HepG2 (cell line): ENCODE measurements around the gene SPAG9. TPM values are rescaled to one million over a fixed set of nuclear protein-coding genes. Genes with fewer than 3 reads are reported as not detected.

Source experiments
- FOXA3 ChIP-seq: IDR thresholded peaks from 2 replicates; pipeline ENCODE4 v1.6.1; 2016; ENCODE audit warnings: missing genetic modification reagents, missing compliant biosample characterization
- HNF4A ChIP-seq: sonication (generic); formaldehyde crosslinking; IDR thresholded peaks from 2 replicates; pipeline ENCODE4 v1.4.0; 2020; ENCODE audit warnings: missing genetic modification reagents
- KAT8 ChIP-seq: IDR thresholded peaks from 2 replicates; pipeline ENCODE4 v1.6.1; 2016; ENCODE audit warnings: missing genetic modification reagents, missing compliant biosample characterization
- MBD4 ChIP-seq: IDR thresholded peaks from 2 replicates; pipeline ENCODE4 v1.6.1; 2012; ENCODE audit warnings: low read length, inconsistent platforms, borderline replicate concordance
- RCOR2 ChIP-seq: IDR thresholded peaks from 2 replicates; pipeline ENCODE4 v1.6.1; 2016; ENCODE audit warnings: missing biosample characterization, missing genetic modification reagents
- RNF2 ChIP-seq: fragments of 450-650 bp; conservative IDR thresholded peaks from 2 replicates; pipeline ENCODE4 v1.6.1; 2016; ENCODE audit warnings: low read depth
- TBL1XR1 ChIP-seq: fragments of 150-350 bp; IDR thresholded peaks from 2 replicates; pipeline ENCODE4 v1.6.1; 2014; ENCODE audit warnings: borderline replicate concordance, low read length; ENCODE audit not compliant: partially characterized antibody
- TCF7L2 ChIP-seq: IDR thresholded peaks from 2 replicates; pipeline ENCODE4 v1.6.1; 2011; ENCODE audit warnings: mild to moderate bottlenecking, low read depth, low read length, moderate library complexity
- ZBTB33 ChIP-seq: sonication (generic); formaldehyde crosslinking; IDR thresholded peaks from 2 replicates; pipeline ENCODE4 v1.4.0; 2020; ENCODE audit warnings: missing genetic modification reagents
- ZBTB43 ChIP-seq: sonication (generic); formaldehyde crosslinking; conservative IDR thresholded peaks from 2 replicates; pipeline ENCODE4 v1.4.0; 2020; ENCODE audit warnings: missing genetic modification reagents
- ZFP90 ChIP-seq: sonication (generic); formaldehyde crosslinking; IDR thresholded peaks from 2 replicates; pipeline ENCODE4 v1.8.0; 2022; ENCODE audit warnings: missing genetic modification reagents, mild to moderate bottlenecking, inconsistent platforms, borderline replicate concordance
- ZHX1 ChIP-seq: sonication (generic); formaldehyde crosslinking; IDR thresholded peaks from 2 replicates; pipeline ENCODE4 v1.8.1; 2022; ENCODE audit warnings: low read depth, mild to moderate bottlenecking, missing genetic modification reagents
- polyA plus RNA-seq, 8 experiments: library from polyadenylated mRNA; depleted of rRNA in 3 of 8; stranded (reverse) in 7 of 8; unstranded in 1 of 8; fragments of >200 nt; fragmentation: Illumina TruSeq in 4 of 8; extraction: Trizol in 4 of 8; gene quantifications; 2 replicates each; pipeline versions ENCODE4 v1.2.1 to v1.2.3, GENCODE V29; 2011 to 2016; ENCODE audit warnings: low read depth in 4 of 8, missing spikeins in 1 of 8, mixed read lengths in 1 of 8; ENCODE audit not compliant: insufficient read depth in 1 of 8
- total RNA-seq, 5 experiments: library from RNA; depleted of rRNA; stranded (reverse); fragments of >200 nt; fragmentation: Illumina TruSeq; extraction: Trizol; gene quantifications; 2 replicates each; pipeline ENCODE4 v1.2.3, GENCODE V29; 2016; ENCODE audit warnings: low read depth in 1 of 5
- TF ChIP-seq, protein P1 (sequence below): sonication (generic); formaldehyde crosslinking; IDR thresholded peaks from 2 replicates; pipeline ENCODE4 v1.4.0; 2020; ENCODE audit warnings: mild to moderate bottlenecking, missing genetic modification reagents, borderline replicate concordance
- TF ChIP-seq, protein P2 (sequence below): sonication (generic); formaldehyde crosslinking; IDR thresholded peaks from 2 replicates; pipeline ENCODE4 v1.5.1; 2020; ENCODE audit warnings: mild to moderate bottlenecking, moderate library complexity, missing genetic modification reagents
- TF ChIP-seq, protein P3 (sequence below): sonication (generic); formaldehyde crosslinking; IDR thresholded peaks from 2 replicates; pipeline ENCODE4 v1.5.1; 2020; ENCODE audit warnings: missing genetic modification reagents, mild to moderate bottlenecking, borderline replicate concordance

SPAG9 gene
- total and polyA plus RNA-seq, 2 of the 13 experiments (the other 11 are each of a cell fraction or from before 2014, with no cell fraction given): 43.2 to 78.6 TPM

DNA sequence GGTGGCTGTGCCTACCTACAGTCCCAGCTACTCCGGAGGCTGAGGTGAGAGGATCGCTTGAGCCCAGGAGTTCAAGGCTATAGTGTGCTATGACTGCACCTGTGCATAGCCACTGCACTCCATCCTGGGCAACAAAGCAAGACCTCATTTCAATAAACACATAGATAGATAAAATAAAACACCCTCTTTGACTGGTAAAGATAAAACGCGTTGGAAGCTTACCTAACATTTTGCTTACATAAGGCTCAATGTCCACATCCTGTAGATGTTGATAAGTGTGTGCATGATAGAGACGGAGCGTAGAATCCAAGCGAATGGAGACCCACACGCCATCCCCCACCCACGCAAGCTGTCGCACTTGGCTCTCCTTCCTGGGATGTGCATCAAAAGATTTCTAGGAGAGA lies 141.1 kb downstream of the SPAG9 start (continued):
- TF ChIP-seq ZBTB33 (CRISPR knock-in tag) (peak; percentile 55; the same call in 1 of the 2 replicates), FOXA3 (peak; percentile 91), RNF2 (no peak), MBD4 (0 out of 2 replicates have a peak, but pooled peaks have one; percentile 6), ZBTB43 (CRISPR knock-in tag) (peak; percentile 92), ZFP90 (CRISPR knock-in tag) (peak; percentile 78; the same call in 1 of the 2 replicates), ZHX1 (peak; percentile 58; the same call in 1 of the 2 replicates), TBL1XR1 (no peak), TCF7L2 (no peak), KAT8 (CRISPR knock-in tag) (peak; percentile 63; the same call in 1 of the 2 replicates), RCOR2 (CRISPR knock-in tag) (peak; percentile 95), HNF4A (CRISPR knock-in tag) (peak; percentile 87)
- TF ChIP-seq, protein P1, sequence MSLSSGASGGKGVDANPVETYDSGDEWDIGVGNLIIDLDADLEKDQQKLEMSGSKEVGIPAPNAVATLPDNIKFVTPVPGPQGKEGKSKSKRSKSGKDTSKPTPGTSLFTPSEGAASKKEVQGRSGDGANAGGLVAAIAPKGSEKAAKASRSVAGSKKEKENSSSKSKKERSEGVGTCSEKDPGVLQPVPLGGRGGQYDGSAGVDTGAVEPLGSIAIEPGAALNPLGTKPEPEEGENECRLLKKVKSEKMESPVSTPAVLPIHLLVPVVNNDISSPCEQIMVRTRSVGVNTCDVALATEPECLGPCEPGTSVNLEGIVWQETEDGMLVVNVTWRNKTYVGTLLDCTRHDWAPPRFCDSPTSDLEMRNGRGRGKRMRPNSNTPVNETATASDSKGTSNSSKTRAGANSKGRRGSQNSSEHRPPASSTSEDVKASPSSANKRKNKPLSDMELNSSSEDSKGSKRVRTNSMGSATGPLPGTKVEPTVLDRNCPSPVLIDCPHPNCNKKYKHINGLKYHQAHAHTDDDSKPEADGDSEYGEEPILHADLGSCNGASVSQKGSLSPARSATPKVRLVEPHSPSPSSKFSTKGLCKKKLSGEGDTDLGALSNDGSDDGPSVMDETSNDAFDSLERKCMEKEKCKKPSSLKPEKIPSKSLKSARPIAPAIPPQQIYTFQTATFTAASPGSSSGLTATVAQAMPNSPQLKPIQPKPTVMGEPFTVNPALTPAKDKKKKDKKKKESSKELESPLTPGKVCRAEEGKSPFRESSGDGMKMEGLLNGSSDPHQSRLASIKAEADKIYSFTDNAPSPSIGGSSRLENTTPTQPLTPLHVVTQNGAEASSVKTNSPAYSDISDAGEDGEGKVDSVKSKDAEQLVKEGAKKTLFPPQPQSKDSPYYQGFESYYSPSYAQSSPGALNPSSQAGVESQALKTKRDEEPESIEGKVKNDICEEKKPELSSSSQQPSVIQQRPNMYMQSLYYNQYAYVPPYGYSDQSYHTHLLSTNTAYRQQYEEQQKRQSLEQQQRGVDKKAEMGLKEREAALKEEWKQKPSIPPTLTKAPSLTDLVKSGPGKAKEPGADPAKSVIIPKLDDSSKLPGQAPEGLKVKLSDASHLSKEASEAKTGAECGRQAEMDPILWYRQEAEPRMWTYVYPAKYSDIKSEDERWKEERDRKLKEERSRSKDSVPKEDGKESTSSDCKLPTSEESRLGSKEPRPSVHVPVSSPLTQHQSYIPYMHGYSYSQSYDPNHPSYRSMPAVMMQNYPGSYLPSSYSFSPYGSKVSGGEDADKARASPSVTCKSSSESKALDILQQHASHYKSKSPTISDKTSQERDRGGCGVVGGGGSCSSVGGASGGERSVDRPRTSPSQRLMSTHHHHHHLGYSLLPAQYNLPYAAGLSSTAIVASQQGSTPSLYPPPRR (CRISPR knock-in tag): peak; percentile 87
- TF ChIP-seq, protein P2, sequence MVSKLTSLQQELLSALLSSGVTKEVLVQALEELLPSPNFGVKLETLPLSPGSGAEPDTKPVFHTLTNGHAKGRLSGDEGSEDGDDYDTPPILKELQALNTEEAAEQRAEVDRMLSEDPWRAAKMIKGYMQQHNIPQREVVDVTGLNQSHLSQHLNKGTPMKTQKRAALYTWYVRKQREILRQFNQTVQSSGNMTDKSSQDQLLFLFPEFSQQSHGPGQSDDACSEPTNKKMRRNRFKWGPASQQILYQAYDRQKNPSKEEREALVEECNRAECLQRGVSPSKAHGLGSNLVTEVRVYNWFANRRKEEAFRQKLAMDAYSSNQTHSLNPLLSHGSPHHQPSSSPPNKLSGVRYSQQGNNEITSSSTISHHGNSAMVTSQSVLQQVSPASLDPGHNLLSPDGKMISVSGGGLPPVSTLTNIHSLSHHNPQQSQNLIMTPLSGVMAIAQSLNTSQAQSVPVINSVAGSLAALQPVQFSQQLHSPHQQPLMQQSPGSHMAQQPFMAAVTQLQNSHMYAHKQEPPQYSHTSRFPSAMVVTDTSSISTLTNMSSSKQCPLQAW (CRISPR knock-in tag): peak; percentile 85
- TF ChIP-seq, protein P3, sequence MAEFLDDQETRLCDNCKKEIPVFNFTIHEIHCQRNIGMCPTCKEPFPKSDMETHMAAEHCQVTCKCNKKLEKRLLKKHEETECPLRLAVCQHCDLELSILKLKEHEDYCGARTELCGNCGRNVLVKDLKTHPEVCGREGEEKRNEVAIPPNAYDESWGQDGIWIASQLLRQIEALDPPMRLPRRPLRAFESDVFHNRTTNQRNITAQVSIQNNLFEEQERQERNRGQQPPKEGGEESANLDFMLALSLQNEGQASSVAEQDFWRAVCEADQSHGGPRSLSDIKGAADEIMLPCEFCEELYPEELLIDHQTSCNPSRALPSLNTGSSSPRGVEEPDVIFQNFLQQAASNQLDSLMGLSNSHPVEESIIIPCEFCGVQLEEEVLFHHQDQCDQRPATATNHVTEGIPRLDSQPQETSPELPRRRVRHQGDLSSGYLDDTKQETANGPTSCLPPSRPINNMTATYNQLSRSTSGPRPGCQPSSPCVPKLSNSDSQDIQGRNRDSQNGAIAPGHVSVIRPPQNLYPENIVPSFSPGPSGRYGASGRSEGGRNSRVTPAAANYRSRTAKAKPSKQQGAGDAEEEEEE (CRISPR knock-in tag): no peak
